Osteocyte (in vitro differentiated cells): ENCODE data around the gene CISH. TPM values are rescaled to one million over a fixed set of nuclear protein-coding genes. Genes with fewer than 3 reads are reported as not detected.

Experiments used
- DNase-seq: peaks from one replicate; pipeline ENCODE4 v3.0.0; 2021; ENCODE audit warnings: mixed read lengths; ENCODE audit not compliant: unreplicated experiment; ENCODE audit errors: extremely low spot score
- H3K27ac Mint-ChIP-seq: one replicate; pipeline ENCODE4 v1.8.0; 2021; ENCODE audit warnings: mild to moderate bottlenecking, mixed read lengths; ENCODE audit not compliant: unreplicated experiment
- H3K27me3 Mint-ChIP-seq: one replicate; pipeline ENCODE4 v1.8.0; 2021; ENCODE audit warnings: mixed read lengths; ENCODE audit not compliant: unreplicated experiment
- H3K36me3 Mint-ChIP-seq: one replicate; pipeline ENCODE4 v1.8.0; 2021; ENCODE audit warnings: mixed read lengths; ENCODE audit not compliant: unreplicated experiment
- H3K4me1 Mint-ChIP-seq: one replicate; pipeline ENCODE4 v1.8.0; 2021; ENCODE audit warnings: mixed read lengths; ENCODE audit not compliant: unreplicated experiment
- H3K4me3 Mint-ChIP-seq: one replicate; pipeline ENCODE4 v1.8.0; 2021; ENCODE audit warnings: mild to moderate bottlenecking, moderate library complexity, mixed read lengths; ENCODE audit not compliant: unreplicated experiment
- H3K9me3 Mint-ChIP-seq: one replicate; pipeline ENCODE4 v1.8.0; 2021; ENCODE audit warnings: mixed read lengths; ENCODE audit not compliant: unreplicated experiment
- CTCF ChIP-seq: fragments of 200-600 bp; sonication (generic); IDR thresholded peaks from 2 replicates; pipeline ENCODE4 v1.5.0; 2021; ENCODE audit warnings: antibody characterized with exemption, mild to moderate bottlenecking, moderate library complexity
- total RNA-seq: library from RNA; stranded (reverse); gene quantifications from 2 replicates; pipeline ENCODE4 v1.2.1, GENCODE V29; 2021

The CISH gene
- total RNA-seq, 1 donor from 2014 or later = 1.7 TPM

- no peaks in the 10 kb centered on the region for H3K36me3 Mint-ChIP-seq
- H3K4me3 Mint-ChIP-seq = no peak overlapping the region
- H3K27ac Mint-ChIP-seq = no peak overlapping the region
- no peaks in the 10 kb centered on the region for H3K9me3 Mint-ChIP-seq
- H3K4me1 Mint-ChIP-seq = peaks cover 14% of the 10 kb centered on the region
- no peak for TF ChIP-seq CTCF
- DNase-seq = no peak
- H3K27me3 Mint-ChIP-seq = no peaks in the 10 kb centered on the region
Observed at GRCh38 chr3:50572801-50573371, 38.7 kb downstream of the CISH start.

GRCh38 chr3:50572158-50572557, 39.4 kb downstream of the CISH start:
- H3K27me3 Mint-ChIP-seq = no peaks in the 10 kb centered on the region
- H3K4me1 Mint-ChIP-seq = peaks cover 17% of the 10 kb centered on the region
- no peak overlapping the region for H3K4me3 Mint-ChIP-seq
- no peaks in the 10 kb centered on the region for H3K9me3 Mint-ChIP-seq
- H3K27ac Mint-ChIP-seq = peak overlapping the region; percentile 3
- peak; percentile 79 for TF ChIP-seq CTCF
- H3K36me3 Mint-ChIP-seq = no peaks in the 10 kb centered on the region
- no peak for DNase-seq

GRCh38 chr3:50571486-50571885, 40.1 kb downstream of the CISH start:
- Mint-ChIP-seq H3K4me1 (peaks cover 17% of the 10 kb centered on the region), H3K9me3 (no peaks in the 10 kb centered on the region), H3K4me3 (no peak overlapping the region), H3K36me3 (no peaks in the 10 kb centered on the region), H3K27me3 (no peaks in the 10 kb centered on the region), H3K27ac (no peak overlapping the region)
- DNase-seq = no peak
- TF ChIP-seq CTCF = no peak

GRCh38 chr3:50570508-50571279, 40.9 kb downstream of the CISH start:
- H3K4me1 Mint-ChIP-seq = peaks cover 17% of the 10 kb centered on the region
- H3K27ac Mint-ChIP-seq = peak overlapping the region; percentile 95
- no peaks in the 10 kb centered on the region for H3K27me3 Mint-ChIP-seq
- no peaks in the 10 kb centered on the region for H3K9me3 Mint-ChIP-seq
- H3K36me3 Mint-ChIP-seq = no peaks in the 10 kb centered on the region
- H3K4me3 Mint-ChIP-seq = peak overlapping the region; percentile 97
- TF ChIP-seq CTCF = no peak
- DNase-seq = no peak

- H3K27me3 Mint-ChIP-seq = no peaks in the 10 kb centered on the region
- H3K4me1 Mint-ChIP-seq = peaks cover 17% of the 10 kb centered on the region
- DNase-seq = peak; percentile 98
- H3K36me3 Mint-ChIP-seq = no peaks in the 10 kb centered on the region
- H3K27ac Mint-ChIP-seq = peak within 1 kb of the TSS; percentile 95
- no peak for TF ChIP-seq CTCF
- H3K4me3 Mint-ChIP-seq = peak within 1 kb of the TSS; percentile 97
- no peaks in the 10 kb centered on the region for H3K9me3 Mint-ChIP-seq
Observed at GRCh38 chr3:50568947-50569749, 42.4 kb downstream of the CISH start, which contains the start of gene HEMK1. HEMK1 (plus strand) TSS chr3:50569522; CDS start chr3:50571105, 1,583 bp downstream.
